ENCODE data around the gene FOXR2.

- TF ChIP-seq CTCF (IDR thresholded peaks at IDR 0.05) (no peak), POLR2AphosphoS5 (IDR thresholded peaks at IDR 0.05) (no peak), POLR2A (IDR thresholded peaks at IDR 0.05) (no peak)
Measured at GRCh38 chrX:55579115-55579514, 44.1 kb upstream of the FOXR2 start.

Data from breast epithelium (tissue), 3 donors.